Esophagus squamous epithelium (tissue), 5 donors: ENCODE data around the gene TMIGD3. TPM values are rescaled to one million over a fixed set of nuclear protein-coding genes. Genes with fewer than 3 reads are reported as not detected.

Experiments
- DNase-seq: peaks from one replicate; lab custom pipeline; 2025; lab: John Stamatoyannopoulos, UW
- H3K27ac ChIP-seq, 4 donors: fragments of 200-600 bp; sonication (generic); one replicate each; pipeline ENCODE4 v1.5.1; 2016 to 2019; ENCODE audit warnings: mild to moderate bottlenecking in 1 of 4
- H3K27me3 ChIP-seq, 4 donors: fragments of 200-600 bp; sonication (generic); 1 replicate in 3 of 4; 2 replicates in 1 of 4; pipeline versions ENCODE4 v1.5.1 to v1.6.0; 2017 to 2021; ENCODE audit warnings: antibody characterized with exemption in 1 of 4
- H3K36me3 ChIP-seq, 3 donors: fragments of 200-600 bp; sonication (generic); one replicate each; pipeline ENCODE4 v1.5.1; 2016 to 2019
- H3K4me1 ChIP-seq, 3 donors: fragments of 200-600 bp; sonication (generic); one replicate each; pipeline ENCODE4 v1.5.1; 2017 to 2019
- H3K4me3 ChIP-seq, 4 donors: fragments of 200-600 bp; sonication (generic); 1 replicate in 3 of 4; 2 replicates in 1 of 4; pipeline ENCODE4 v1.5.1; 2016 to 2019; ENCODE audit warnings: mild to moderate bottlenecking in 2 of 4, moderate library complexity in 1 of 4
- H3K9me3 ChIP-seq, 3 donors: fragments of 200-600 bp; sonication (generic); one replicate each; pipeline ENCODE4 v1.5.1; 2016 to 2019
- CTCF ChIP-seq, 6 experiments: fragments of 450-650 bp in 4 of 6; fragments of 200-600 bp in 2 of 6; sonication (generic) in 2 of 6; IDR thresholded peaks; one replicate each; pipeline ENCODE4 v1.5.1; 2016 to 2019; ENCODE audit warnings: antibody characterized with exemption in 6 of 6, mild to moderate bottlenecking in 4 of 6, moderate library complexity in 4 of 6
- POLR2A ChIP-seq, 4 donors: fragments of 450-650 bp; IDR thresholded peaks; one replicate each; pipeline ENCODE4 v1.6.1; 2017; ENCODE audit warnings: antibody characterized with exemption in 4 of 4, mild to moderate bottlenecking in 4 of 4, moderate library complexity in 3 of 4
- WGBS, 2 donors: methylation state at CpG; one replicate each; pipeline ENCODE4 v1.1.5; 2018; 5-methylcytosine and 5-hydroxymethylcytosine counted together
- intact Hi-C: fragments of 100-400 bp; cut with DNase I; formaldehyde crosslinking; loops from one replicate; pipeline ENCODE4 v1.15.0; 2022
- total RNA-seq, 4 donors: library from RNA; depleted of rRNA; stranded (reverse); fragments of >200 nt; gene quantifications; one replicate each; pipeline ENCODE4 v1.1.0, GENCODE V29; 2016
- donor health status: DM: yes; HTN: yes; CAD: no.

The TMIGD3 gene
- total RNA-seq, 4 donors from 2014 or later: 2.9 to 3.2 TPM; not detected in 2

- no peaks in the 10 kb centered on the region for H3K9me3 ChIP-seq
- TF ChIP-seq CTCF (IDR thresholded peaks at IDR 0.05) (no peak), POLR2A (IDR thresholded peaks at IDR 0.05) (no peak)
- peaks cover 0 to 9% (median 0%) of the 10 kb centered on the region in 4 donors for H3K27me3 ChIP-seq
- intact Hi-C loops: no loop called here
- no peak for DNase-seq
- H3K27ac ChIP-seq: peak overlapping the region in 3 of 4 donors; percentile 1 to 36 (median 13)
- no peaks in the 10 kb centered on the region for H3K36me3 ChIP-seq
- H3K4me3 ChIP-seq: no peak overlapping the region
- H3K4me1 ChIP-seq: peaks cover 22 to 61% (median 32%) of the 10 kb centered on the region in 3 donors
- 67% methylated on average over 6 to 8 of the region's 8 CpGs for WGBS, 2 donors
Observed at GRCh38 chr1:111513410-111514020, 10.1 kb upstream of the TMIGD3 start.

GRCh38 chr1:111512931-111513330, 9.5 kb upstream of the TMIGD3 start:
- TF ChIP-seq POLR2A (IDR thresholded peaks at IDR 0.05) (no peak), CTCF (IDR thresholded peaks at IDR 0.05) (no peak)
- intact Hi-C loops: no loop called here
- no peaks in the 10 kb centered on the region for H3K9me3 ChIP-seq
- WGBS, 2 donors: 83% methylated on average over 1 of the region's 3 CpGs; no CpG with 5 or more reads in 1 of the 2 donors
- no peaks in the 10 kb centered on the region for H3K36me3 ChIP-seq
- peaks cover 25 to 67% (median 35%) of the 10 kb centered on the region in 3 donors for H3K4me1 ChIP-seq
- H3K27me3 ChIP-seq: peaks cover 0 to 9% (median 0%) of the 10 kb centered on the region in 4 donors
- H3K27ac ChIP-seq: peak overlapping the region in 3 of 4 donors; percentile 1 to 36 (median 4)
- no peak for DNase-seq
- no peak overlapping the region for H3K4me3 ChIP-seq

- no peaks in the 10 kb centered on the region for H3K9me3 ChIP-seq
- intact Hi-C loops: no loop called here
- no peak overlapping the region for H3K4me3 ChIP-seq
- H3K27ac ChIP-seq: peak overlapping the region in 3 of 4 donors; percentile 1 to 36 (median 4)
- no peaks in the 10 kb centered on the region for H3K36me3 ChIP-seq
- peaks cover 32 to 72% (median 42%) of the 10 kb centered on the region in 3 donors for H3K4me1 ChIP-seq
- 83 to 88% methylated on average over 1 to 5 of the region's 5 CpGs for WGBS, 2 donors
- peaks cover 0 to 9% (median 0%) of the 10 kb centered on the region in 4 donors for H3K27me3 ChIP-seq
- TF ChIP-seq POLR2A (IDR thresholded peaks at IDR 0.05): no peak
- no peak for TF ChIP-seq CTCF (IDR thresholded peaks at IDR 0.05)
- no peak for DNase-seq
Observed at GRCh38 chr1:111512132-111512889, 8.9 kb upstream of the TMIGD3 start.

GRCh38 chr1:111511370-111511769, 7.9 kb upstream of the TMIGD3 start:
- 63 to 73% methylated on average over 3 of the region's 3 CpGs for WGBS, 2 donors
- no peak for TF ChIP-seq CTCF (IDR thresholded peaks at IDR 0.05)
- no peak for TF ChIP-seq POLR2A (IDR thresholded peaks at IDR 0.05)
- Histone ChIP-seq H3K36me3 (no peaks in the 10 kb centered on the region), H3K27ac (no peak overlapping the region), H3K4me3 (no peak overlapping the region), H3K27me3 (peaks cover 0 to 9% (median 0%) of the 10 kb centered on the region in 4 donors), H3K4me1 (peaks cover 30 to 70% (median 43%) of the 10 kb centered on the region in 3 donors), H3K9me3 (no peaks in the 10 kb centered on the region)
- intact Hi-C loops: no loop called here
- DNase-seq: no peak

GRCh38 chr1:111509997-111510375, 6.6 kb upstream of the TMIGD3 start:
- Histone ChIP-seq H3K36me3 (no peaks in the 10 kb centered on the region), H3K4me3 (no peak overlapping the region), H3K4me1 (peaks cover 18 to 64% (median 31%) of the 10 kb centered on the region in 3 donors), H3K27me3 (no peaks in the 10 kb centered on the region), H3K9me3 (no peaks in the 10 kb centered on the region), H3K27ac (peak overlapping the region in 3 of 4 donors; percentile 36 to 98 (median 95))
- intact Hi-C loops: loop anchor here (5.0 to 10.0 kb wide), 2 partner anchors 147 to 235 kb away; no protein-coding TSS in a partner anchor
- DNase-seq: no peak
- 46 to 55% methylated on average over 3 of the region's 3 CpGs for WGBS, 2 donors
- TF ChIP-seq CTCF (IDR thresholded peaks at IDR 0.05): no peak
- no peak for TF ChIP-seq POLR2A (IDR thresholded peaks at IDR 0.05)
